Measurements from ENCODE around the gene HOXA9. TPM values are rescaled to one million over a fixed set of nuclear protein-coding genes. Genes with fewer than 3 reads are reported as not detected.
A peak's percentile ranks its signal among the peaks of the same experiment; 100 is the strongest.

Gene HOXA9
- polyA plus RNA-seq, 2 of the 4 experiments (the other 2 are of a cell fraction) = 1.4 TPM

GRCh38 chr7:27150568-27151340, 14.6 kb downstream of the HOXA9 start (continued):
- TF ChIP-seq CTCF (IDR thresholded peaks at IDR 0.05) = peak; percentile 78
- no peak for TF ChIP-seq TFCP2L1 (CRISPR knock-in tag; IDR thresholded peaks at IDR 0.05)
- TF ChIP-seq E2F6 (IDR thresholded peaks at IDR 0.05; ENCODE audit: borderline replicate concordance, low read depth) = no peak
- no peak for TF ChIP-seq FOXS1 (CRISPR knock-in tag; IDR thresholded peaks at IDR 0.05)
- TF ChIP-seq CBX2 (IDR thresholded peaks at IDR 0.05; ENCODE audit: borderline replicate concordance, low read depth) = no peak
- TF ChIP-seq MAFK (IDR thresholded peaks at IDR 0.05; ENCODE audit: partially characterized antibody) = no peak
- TF ChIP-seq MAZ (IDR thresholded peaks at IDR 0.05; ENCODE audit: borderline replicate concordance, low read depth, low read length) = no peak
- TF ChIP-seq PBX3 (IDR thresholded peaks at IDR 0.05) = peak; percentile 79
- TF ChIP-seq HES2 (IDR thresholded peaks at IDR 0.05) = no peak
- TF ChIP-seq RFX5 (IDR thresholded peaks at IDR 0.05) = peak; percentile 60; the same call in 1 of the 2 replicates
- no peak for TF ChIP-seq TP53 (CRISPR knock-in tag; IDR thresholded peaks at IDR 0.05)
- no peak for TF ChIP-seq EHF (CRISPR knock-in tag; IDR thresholded peaks at IDR 0.05)
- no peak for TF ChIP-seq HOXA7 (CRISPR knock-in tag; IDR thresholded peaks at IDR 0.05)
- peak; percentile 83; the same call in 1 of the 2 replicates for TF ChIP-seq MAX (IDR thresholded peaks at IDR 0.05)
- TF ChIP-seq RNF2 (IDR thresholded peaks at IDR 0.05; ENCODE audit: borderline replicate concordance, low read depth) = no peak
- no peak for TF ChIP-seq RCOR1 (IDR thresholded peaks at IDR 0.05; ENCODE audit: low read depth, low read length)
- no peak for TF ChIP-seq CHD4 (IDR thresholded peaks at IDR 0.05; ENCODE audit: borderline replicate concordance)
- peak; percentile 23; the same call in 1 of the 2 replicates for TF ChIP-seq PHF8 (IDR thresholded peaks at IDR 0.05; ENCODE audit: borderline replicate concordance, low read depth)
- TF ChIP-seq JUNB (IDR thresholded peaks at IDR 0.05) = no peak
- TF ChIP-seq CBX8 (IDR thresholded peaks at IDR 0.05) = no peak
- TF ChIP-seq NPAS2 (CRISPR knock-in tag; IDR thresholded peaks at IDR 0.05; ENCODE audit: borderline replicate concordance) = no peak
- no peak for TF ChIP-seq USF2 (IDR thresholded peaks at IDR 0.05)
- TF ChIP-seq POLR2AphosphoS2 (conservative IDR thresholded peaks at IDR 0.05; ENCODE audit: low read length) = no peak
- no peak for TF ChIP-seq HEYL (CRISPR knock-in tag; IDR thresholded peaks at IDR 0.05)

All from A549 (cell line).